Testis (tissue), 3 donors: ENCODE data around the gene NR2F2. TPM values are rescaled to one million over a fixed set of nuclear protein-coding genes. Genes with fewer than 3 reads are reported as not detected.

Source experiments
- DNase-seq: peaks from one replicate; pipeline ENCODE4 v3.0.0-alpha.2; 2019
- H3K27ac ChIP-seq, 2 donors: fragments of 200-600 bp; sonication (generic); one replicate each; pipeline ENCODE4 v1.5.1; 2019
- H3K27me3 ChIP-seq: fragments of 200-600 bp; sonication (generic); one replicate; pipeline ENCODE4 v1.5.1; 2019
- H3K36me3 ChIP-seq: fragments of 200-600 bp; sonication (generic); one replicate; pipeline ENCODE4 v1.5.1; 2017; ENCODE audit warnings: low read depth; ENCODE audit errors: missing control alignments
- H3K4me1 ChIP-seq: fragments of 200-600 bp; sonication (generic); one replicate; pipeline ENCODE4 v1.5.1; 2019
- H3K4me3 ChIP-seq, 2 donors: fragments of 200-600 bp; sonication (generic); one replicate each; pipeline ENCODE4 v1.5.1; 2017 to 2019
- H3K9me3 ChIP-seq: fragments of 200-600 bp; sonication (generic); one replicate; pipeline ENCODE4 v1.5.1; 2017
- POLR2A ChIP-seq: fragments of 450-650 bp; IDR thresholded peaks from one replicate; pipeline ENCODE4 v1.6.1; 2017; ENCODE audit warnings: antibody characterized with exemption, mild to moderate bottlenecking, moderate library complexity
- WGBS, 2 donors: methylation state at CpG; one replicate each; pipeline ENCODE4 v1.1.5; 2018; 5-methylcytosine and 5-hydroxymethylcytosine counted together
- intact Hi-C: fragments of 100-400 bp; cut with DNase I; formaldehyde crosslinking; loops from one replicate; pipeline ENCODE4 v1.15.1; 2023; ENCODE audit warnings: low total_unique reads
- polyA plus RNA-seq: library from polyadenylated mRNA; stranded (reverse); fragments of 350-450 nt; fragmentation: Illumina TruSeq; extraction: RNeasy Lipid Tissue Mini Kit (QIAGEN cat#74804); gene quantifications from one replicate; pipeline ENCODE4 v1.2.3, GENCODE V29; 2014; ENCODE audit warnings: low read depth, low replicate concordance; ENCODE audit not compliant: insufficient read depth
- total RNA-seq, 2 donors: library from RNA; depleted of rRNA; stranded (reverse); fragments of >200 nt; gene quantifications; one replicate each; pipeline ENCODE4 v1.2.3, GENCODE V29; 2016
- TF ChIP-seq, protein P1 (sequence below), 3 experiments: fragments of 450-650 bp in 2 of 3; fragments of 200-600 bp in 1 of 3; sonication (generic) in 1 of 3; IDR thresholded peaks; one replicate each; pipeline ENCODE4 v1.5.1; 2016 to 2019; ENCODE audit warnings: antibody characterized with exemption in 3 of 3, mild to moderate bottlenecking in 2 of 3, moderate library complexity in 1 of 3

Gene NR2F2
- total and polyA plus RNA-seq, 3 donors from 2014 or later, result 31.2 to 42.9 (median 38.2) TPM

DNA sequence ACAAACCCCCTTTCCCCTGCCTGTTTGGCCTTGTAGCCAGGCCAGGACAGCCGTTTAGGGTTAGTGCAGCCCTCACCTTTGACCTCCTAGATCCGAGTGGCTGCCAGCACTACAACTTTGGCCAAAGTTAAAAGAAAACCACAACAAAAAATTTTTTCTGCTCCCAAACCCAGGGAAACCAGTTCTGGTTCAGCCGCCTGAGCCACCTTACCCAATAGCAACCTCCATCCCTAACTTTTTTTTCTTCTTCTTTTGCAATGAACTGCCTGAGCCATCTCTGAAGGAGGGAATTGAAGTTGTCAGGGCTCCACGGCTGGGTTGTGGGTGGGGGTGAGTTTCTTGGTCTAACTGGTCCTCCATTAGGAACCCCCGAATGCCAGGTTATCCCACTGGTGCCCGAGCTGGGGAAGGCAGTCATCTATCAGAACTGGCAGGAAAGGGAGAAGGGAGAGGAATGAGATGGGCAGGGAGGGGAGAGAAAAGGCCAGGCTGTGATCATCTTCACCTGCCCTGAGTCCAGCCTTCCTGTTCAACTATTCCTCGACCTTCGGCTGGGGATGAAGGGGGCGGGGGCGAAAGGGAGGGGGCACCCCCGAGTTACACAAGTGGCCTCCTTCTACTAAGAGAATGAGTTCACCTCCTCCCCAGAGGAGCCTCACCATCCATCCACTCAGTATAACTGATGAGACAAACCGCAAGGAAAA, 6.2 kb upstream of the NR2F2 start:
- no peak for DNase-seq
- TF ChIP-seq, protein P1, sequence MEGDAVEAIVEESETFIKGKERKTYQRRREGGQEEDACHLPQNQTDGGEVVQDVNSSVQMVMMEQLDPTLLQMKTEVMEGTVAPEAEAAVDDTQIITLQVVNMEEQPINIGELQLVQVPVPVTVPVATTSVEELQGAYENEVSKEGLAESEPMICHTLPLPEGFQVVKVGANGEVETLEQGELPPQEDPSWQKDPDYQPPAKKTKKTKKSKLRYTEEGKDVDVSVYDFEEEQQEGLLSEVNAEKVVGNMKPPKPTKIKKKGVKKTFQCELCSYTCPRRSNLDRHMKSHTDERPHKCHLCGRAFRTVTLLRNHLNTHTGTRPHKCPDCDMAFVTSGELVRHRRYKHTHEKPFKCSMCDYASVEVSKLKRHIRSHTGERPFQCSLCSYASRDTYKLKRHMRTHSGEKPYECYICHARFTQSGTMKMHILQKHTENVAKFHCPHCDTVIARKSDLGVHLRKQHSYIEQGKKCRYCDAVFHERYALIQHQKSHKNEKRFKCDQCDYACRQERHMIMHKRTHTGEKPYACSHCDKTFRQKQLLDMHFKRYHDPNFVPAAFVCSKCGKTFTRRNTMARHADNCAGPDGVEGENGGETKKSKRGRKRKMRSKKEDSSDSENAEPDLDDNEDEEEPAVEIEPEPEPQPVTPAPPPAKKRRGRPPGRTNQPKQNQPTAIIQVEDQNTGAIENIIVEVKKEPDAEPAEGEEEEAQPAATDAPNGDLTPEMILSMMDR (IDR thresholded peaks at IDR 0.05), result no peak
- TF ChIP-seq POLR2A, result no peak

DNA sequence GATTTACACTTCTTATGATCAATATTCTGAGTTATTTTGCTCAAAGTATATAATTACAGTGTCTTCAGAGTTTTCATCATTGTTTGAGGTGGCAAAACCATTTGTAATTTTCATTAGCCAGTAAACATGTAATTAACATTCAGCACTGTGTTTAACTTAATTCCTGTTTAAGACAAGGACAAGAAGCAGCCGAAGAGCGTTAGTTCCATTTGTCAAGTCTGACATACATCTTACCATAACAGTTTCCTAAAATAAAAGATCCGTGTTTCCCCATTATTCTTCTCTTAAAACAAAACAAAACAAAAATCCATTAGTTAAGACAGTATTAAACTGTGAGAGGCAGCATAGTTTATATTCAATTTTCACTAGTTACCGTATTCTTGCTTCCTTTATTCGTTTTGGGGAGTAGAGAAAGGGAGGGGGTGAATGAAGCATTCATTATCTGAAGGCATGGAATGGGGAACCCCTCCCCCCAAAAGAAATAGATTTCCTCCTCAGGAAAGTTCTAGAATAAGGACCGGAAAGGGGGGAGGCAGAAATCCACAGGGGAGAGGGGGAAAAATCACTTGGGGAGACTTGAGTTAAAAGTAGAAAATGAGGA, 5.5 kb upstream of the NR2F2 start:
- no peaks in the 10 kb centered on the region for H3K27me3 ChIP-seq
- DNase-seq, result no peak
- peak overlapping the region; percentile 91 to 93 for H3K27ac ChIP-seq
- WGBS, 2 donors, result 19 to 25% methylated on average over 6 of the region's 6 CpGs
- peak overlapping the region; percentile 69 to 73 for H3K4me3 ChIP-seq
- no peaks in the 10 kb centered on the region for H3K9me3 ChIP-seq
- intact Hi-C loops, result no loop called here
- no peaks in the 10 kb centered on the region for H3K36me3 ChIP-seq
- no peak for TF ChIP-seq POLR2A
- TF ChIP-seq, protein P1 (IDR thresholded peaks at IDR 0.05), result no peak
- peaks cover 4% of the 10 kb centered on the region for H3K4me1 ChIP-seq

More for the DNA sequence above, 6.2 kb upstream of the NR2F2 start:
- peak overlapping the region; percentile 91 to 93 for H3K27ac ChIP-seq
- intact Hi-C loops, result no loop called here
- 24 to 35% methylated on average over 12 of the region's 12 CpGs for WGBS, 2 donors
- H3K36me3 ChIP-seq, result no peaks in the 10 kb centered on the region
- peaks cover 1% of the 10 kb centered on the region for H3K4me1 ChIP-seq
- no peaks in the 10 kb centered on the region for H3K9me3 ChIP-seq
- H3K27me3 ChIP-seq, result no peaks in the 10 kb centered on the region
- peak overlapping the region; percentile 69 to 73 for H3K4me3 ChIP-seq

DNA sequence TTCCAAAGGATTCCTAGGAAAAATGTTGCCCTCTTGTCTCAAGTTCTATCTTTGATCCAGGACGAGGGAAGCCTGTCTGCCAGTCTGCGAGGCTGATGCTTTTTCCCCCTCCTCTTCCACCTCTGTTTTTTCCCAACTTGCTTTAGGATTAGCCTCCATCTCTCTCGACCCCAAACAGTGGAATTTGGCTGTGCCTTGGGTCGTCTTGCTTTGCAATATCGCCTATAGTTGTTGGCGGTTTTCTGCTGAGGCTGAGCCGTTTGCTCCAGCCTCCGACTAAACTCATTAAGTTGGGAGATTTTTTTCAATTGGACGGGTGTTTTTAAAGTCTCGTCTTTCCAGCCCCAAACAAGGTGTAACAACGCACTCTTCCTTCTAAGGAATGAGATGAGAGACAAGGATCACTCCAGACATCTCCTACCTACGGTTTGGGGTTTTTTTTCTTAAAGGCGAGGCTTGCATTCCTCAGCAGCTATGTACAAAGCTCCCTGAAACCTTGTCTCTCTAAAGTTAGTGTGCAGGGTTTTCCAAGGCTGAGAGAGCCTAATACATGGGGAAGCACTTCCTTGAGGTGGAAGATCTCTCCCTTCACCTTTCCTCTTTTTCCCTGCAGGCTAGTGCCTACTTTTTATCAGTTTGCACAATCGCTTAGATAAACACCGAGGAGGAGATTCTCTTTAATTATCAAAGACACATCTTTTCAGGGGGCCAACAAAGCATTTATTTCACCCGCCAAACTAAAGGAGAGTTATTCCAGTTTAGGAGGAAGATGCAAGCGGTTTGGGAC, 4.8 kb upstream of the NR2F2 start:
- no peaks in the 10 kb centered on the region for H3K9me3 ChIP-seq
- intact Hi-C loops, result no loop called here
- H3K4me1 ChIP-seq, result peaks cover 4% of the 10 kb centered on the region
- no peak for DNase-seq
- peak overlapping the region; percentile 69 to 73 for H3K4me3 ChIP-seq
- TF ChIP-seq POLR2A, result no peak
- TF ChIP-seq, protein P1 (IDR thresholded peaks at IDR 0.05), result no peak
- peak overlapping the region; percentile 91 to 93 for H3K27ac ChIP-seq
- no peaks in the 10 kb centered on the region for H3K36me3 ChIP-seq
- 6 to 11% methylated on average over 17 of the region's 17 CpGs for WGBS, 2 donors
- H3K27me3 ChIP-seq, result no peaks in the 10 kb centered on the region

DNA sequence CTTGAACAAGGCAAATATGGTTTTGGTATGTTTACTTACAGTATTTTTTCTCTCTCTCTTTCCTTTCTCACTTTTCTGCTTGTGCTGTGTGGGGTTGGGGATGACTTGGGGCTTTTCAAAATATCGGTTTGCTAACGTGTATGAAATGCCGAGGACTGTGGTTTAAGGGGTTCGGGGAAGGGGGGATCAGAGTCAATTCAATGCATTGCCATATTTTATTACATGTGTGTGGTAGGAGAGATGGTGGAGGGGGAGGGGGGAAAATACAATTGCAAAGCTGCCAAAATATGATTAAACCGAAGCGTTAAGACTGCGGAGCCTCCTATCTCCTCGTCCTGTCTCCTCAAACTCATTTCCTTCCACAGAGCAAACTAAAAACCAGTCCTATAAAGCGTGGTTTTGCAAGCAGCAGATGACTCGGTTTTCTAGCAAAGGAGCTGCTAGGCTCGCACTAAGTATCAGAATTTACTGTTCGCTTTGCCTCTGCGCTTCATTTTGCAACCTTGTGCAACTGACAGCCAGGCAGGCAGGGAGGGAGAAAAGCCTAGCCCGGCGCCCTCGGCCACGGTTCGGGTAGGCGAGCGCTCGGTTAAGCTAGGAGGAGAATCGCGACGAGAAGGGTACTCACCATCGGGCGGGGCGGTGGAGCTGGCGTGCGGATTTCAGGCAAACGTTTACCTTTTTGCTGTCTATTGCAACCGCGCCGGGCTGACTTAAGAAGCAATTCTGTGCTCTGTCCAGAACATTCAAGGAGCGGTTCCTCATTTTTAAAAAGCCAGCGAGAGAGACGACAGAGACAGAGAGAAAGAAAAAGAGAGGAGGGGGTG, 4.0 kb upstream of the NR2F2 start:
- WGBS, 2 donors, result 1% methylated on average over 34 to 36 of the region's 36 CpGs
- Histone ChIP-seq H3K36me3 (no peaks in the 10 kb centered on the region), H3K4me1 (peaks cover 4% of the 10 kb centered on the region), H3K27me3 (no peaks in the 10 kb centered on the region), H3K9me3 (no peaks in the 10 kb centered on the region), H3K4me3 (peak overlapping the region; percentile 69 to 73), H3K27ac (peak overlapping the region; percentile 91 to 93)
- no peak for DNase-seq
- TF ChIP-seq, protein P1 (IDR thresholded peaks at IDR 0.05), result no peak
- no peak for TF ChIP-seq POLR2A
- intact Hi-C loops, result no loop called here
